ENCODE results near the gene CLEC18A.
"Not testable (repeated sequence)": the region's sequence is repeated elsewhere in the genome, so short reads cannot be mapped to it uniquely, and the experiment has no call there.

CLEC18A gene

GRCh38 chr16:69985196-69985595 is 34.1 kb downstream of the CLEC18A start:
- H3K27ac ChIP-seq: not testable (repeated sequence)

- not testable (repeated sequence) for H3K27ac ChIP-seq
Observed at GRCh38 chr16:69997956-69998355, 46.8 kb downstream of the CLEC18A start.

GRCh38 chr16:69999801-70000200 is 48.7 kb downstream of the CLEC18A start:
- not testable (repeated sequence) for H3K27ac ChIP-seq

GRCh38 chr16:70003511-70003910 is 52.4 kb downstream of the CLEC18A start:
- not testable (repeated sequence) for H3K27ac ChIP-seq

- not testable (repeated sequence) for H3K27ac ChIP-seq
Observed at GRCh38 chr16:70008604-70009003, 57.5 kb downstream of the CLEC18A start.

GRCh38 chr16:70010615-70011014 is 59.5 kb downstream of the CLEC18A start:
- not testable (repeated sequence) for H3K27ac ChIP-seq

GRCh38 chr16:70011120-70011519 is 60.0 kb downstream of the CLEC18A start:
- not testable (repeated sequence) for H3K27ac ChIP-seq

GRCh38 chr16:70012354-70012753 is 61.2 kb downstream of the CLEC18A start:
- H3K27ac ChIP-seq: not testable (repeated sequence)

- not testable (repeated sequence) for H3K27ac ChIP-seq
Observed at GRCh38 chr16:70012951-70013350, 61.8 kb downstream of the CLEC18A start.
